Gastrocnemius medialis (tissue), 4 donors: Measurements from ENCODE around the gene FGF1. TPM values are rescaled to one million over a fixed set of nuclear protein-coding genes. Genes with fewer than 3 reads are reported as not detected.

Experiments used
- ATAC-seq, 2 donors: fragments of 150-250 bp; one replicate each; pipeline ENCODE4 v1.9.1; 2016
- DNase-seq, 2 donors: peaks; one replicate each; pipeline ENCODE4 v3.0.0-alpha.2; 2019
- H3K27ac ChIP-seq, 4 donors: fragments of 200-600 bp; sonication (generic); 1 replicate in 1 of 4; 2 replicates in 3 of 4; pipeline ENCODE4 v1.5.1; 2016 to 2018; ENCODE audit warnings: mild to moderate bottlenecking in 2 of 4, moderate library complexity in 1 of 4
- H3K27me3 ChIP-seq, 3 donors: fragments of 200-600 bp; sonication (generic) in 2 of 3; 1 replicate in 1 of 3; 2 replicates in 2 of 3; pipeline versions ENCODE4 v1.5.1 to v1.6.0; 2016 to 2019; ENCODE audit warnings: mild to moderate bottlenecking in 1 of 3, moderate library complexity in 1 of 3
- H3K36me3 ChIP-seq, 2 donors: fragments of 200-600 bp; sonication (generic) in 1 of 2; one replicate each; pipeline ENCODE4 v1.5.1; 2017 to 2018
- H3K4me1 ChIP-seq, 2 donors: fragments of 200-600 bp; sonication (generic) in 1 of 2; one replicate each; pipeline ENCODE4 v1.5.1; 2016 to 2017; ENCODE audit warnings: mild to moderate bottlenecking in 2 of 2
- H3K4me3 ChIP-seq, 4 donors: fragments of 200-600 bp; sonication (generic) in 3 of 4; 1 replicate in 1 of 4; 2 replicates in 3 of 4; pipeline ENCODE4 v1.5.1; 2016 to 2019; ENCODE audit warnings: mild to moderate bottlenecking in 2 of 4
- H3K9me3 ChIP-seq, 3 donors: fragments of 200-600 bp; sonication (generic) in 2 of 3; 1 replicate in 1 of 3; 2 replicates in 2 of 3; pipeline ENCODE4 v1.5.1; 2016 to 2019
- CTCF ChIP-seq, 5 experiments: fragments of 450-650 bp in 3 of 5; fragments of 200-600 bp in 2 of 5; sonication (generic) in 2 of 5; IDR thresholded peaks in 4 of 5; conservative IDR thresholded peaks in 1 of 5; 1 replicate in 4 of 5; 2 replicates in 1 of 5; pipeline ENCODE4 v1.5.1; 2016 to 2019; ENCODE audit warnings: antibody characterized with exemption in 5 of 5, mild to moderate bottlenecking in 3 of 5, moderate library complexity in 3 of 5
- POLR2A ChIP-seq, 2 donors: fragments of 450-650 bp; IDR thresholded peaks; one replicate each; pipeline ENCODE4 v1.6.1; 2017; ENCODE audit warnings: antibody characterized with exemption in 2 of 2, mild to moderate bottlenecking in 2 of 2, moderate library complexity in 2 of 2
- in situ Hi-C, 4 donors: fragments of 200-750 bp; cut with MboI; loops; one replicate each; pipeline versions ENCODE4 v1.15.0 to v1.8.0; 2017; ENCODE audit warnings: low sequenced_read_pairs in 4 of 4
- intact Hi-C: fragments of 100-400 bp; cut with DNase I; formaldehyde crosslinking; loops from one replicate; pipeline ENCODE4 v1.15.1; 2023; ENCODE audit warnings: low total_unique reads
- total RNA-seq, 4 donors: library from RNA; depleted of rRNA; stranded (reverse); fragments of >200 nt; gene quantifications; one replicate each; pipeline versions ENCODE4 v1.1.0 to v1.2.3, GENCODE V29; 2016

FGF1 gene
- total RNA-seq, 4 donors from 2014 or later: 0.41 to 2.1 (median 1.2) TPM

DNA sequence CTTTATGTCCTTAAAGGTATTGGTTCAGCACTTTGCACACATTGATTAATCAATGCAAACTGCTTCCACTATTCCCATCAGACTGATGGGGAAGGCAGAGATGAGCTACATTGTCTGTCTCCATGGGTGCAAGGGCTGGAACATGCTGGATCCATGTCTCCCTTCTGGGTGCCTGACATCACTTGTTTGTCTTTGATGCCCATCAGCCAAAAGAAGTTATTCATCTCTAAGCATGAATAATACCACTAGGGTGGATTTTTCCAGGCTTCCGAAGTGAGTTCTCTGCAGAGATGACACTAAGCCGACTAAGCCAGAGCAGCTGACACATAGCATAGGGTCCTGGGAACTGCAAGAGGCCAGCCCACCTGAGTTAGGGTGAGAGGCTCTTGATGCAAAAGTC lies 8.7 kb downstream of the FGF1 start:
- no peaks in the 10 kb centered on the region for H3K9me3 ChIP-seq
- H3K27ac ChIP-seq: no peak overlapping the region
- in situ Hi-C loops: loop anchor here in 1 of 4 donors (25.0 kb wide), 1 partner anchor 515 kb away; no protein-coding TSS in a partner anchor
- no peak for TF ChIP-seq CTCF (IDR thresholded peaks at IDR 0.05 in 4 of 5, conservative IDR thresholded peaks at IDR 0.05 in 1 of 5)
- no peak for TF ChIP-seq POLR2A (IDR thresholded peaks at IDR 0.05)
- no peaks in the 10 kb centered on the region for H3K36me3 ChIP-seq
- H3K4me1 ChIP-seq: peaks cover 0 to 2% of the 10 kb centered on the region in 2 donors
- DNase-seq (no peak), ATAC-seq (no peak)
- intact Hi-C loops: no loop called here
- H3K4me3 ChIP-seq: no peak overlapping the region
- H3K27me3 ChIP-seq: no peaks in the 10 kb centered on the region

- H3K4me3 ChIP-seq: no peak overlapping the region
- H3K4me1 ChIP-seq: peaks cover 0 to 2% of the 10 kb centered on the region in 2 donors
- no peaks in the 10 kb centered on the region for H3K36me3 ChIP-seq
- DNase-seq (no peak), ATAC-seq (no peak)
- H3K9me3 ChIP-seq: no peaks in the 10 kb centered on the region
- no peak overlapping the region for H3K27ac ChIP-seq
- H3K27me3 ChIP-seq: no peaks in the 10 kb centered on the region
- intact Hi-C loops: no loop called here
- in situ Hi-C loops: loop anchor here in 1 of 4 donors (25.0 kb wide), 1 partner anchor 514 kb away; no protein-coding TSS in a partner anchor
- TF ChIP-seq CTCF (IDR thresholded peaks at IDR 0.05 in 4 of 5, conservative IDR thresholded peaks at IDR 0.05 in 1 of 5): no peak
These were observed 9.6 kb downstream of the FGF1 start for GRCh38 chr5:142676318-142676717.

- peak in 1 of 2 donors; percentile 18 for DNase-seq
- H3K9me3 ChIP-seq: no peaks in the 10 kb centered on the region
- no peaks in the 10 kb centered on the region for H3K36me3 ChIP-seq
- intact Hi-C loops (no loop called here), in situ Hi-C loops (loop anchor here in 1 of 4 donors (25.0 kb wide), 1 partner anchor 512 kb away; no protein-coding TSS in a partner anchor)
- H3K27me3 ChIP-seq: no peaks in the 10 kb centered on the region
- H3K4me3 ChIP-seq: no peak overlapping the region
- H3K4me1 ChIP-seq: peaks cover 0 to 2% of the 10 kb centered on the region in 2 donors
- ATAC-seq: peak; percentile 52 to 75
- TF ChIP-seq CTCF (IDR thresholded peaks at IDR 0.05 in 4 of 5, conservative IDR thresholded peaks at IDR 0.05 in 1 of 5) (no peak), POLR2A (IDR thresholded peaks at IDR 0.05) (no peak)
- H3K27ac ChIP-seq: peak overlapping the region; percentile 54 to 60 (median 60)
These were observed 11.1 kb downstream of the FGF1 start for GRCh38 chr5:142674531-142675469.

DNA sequence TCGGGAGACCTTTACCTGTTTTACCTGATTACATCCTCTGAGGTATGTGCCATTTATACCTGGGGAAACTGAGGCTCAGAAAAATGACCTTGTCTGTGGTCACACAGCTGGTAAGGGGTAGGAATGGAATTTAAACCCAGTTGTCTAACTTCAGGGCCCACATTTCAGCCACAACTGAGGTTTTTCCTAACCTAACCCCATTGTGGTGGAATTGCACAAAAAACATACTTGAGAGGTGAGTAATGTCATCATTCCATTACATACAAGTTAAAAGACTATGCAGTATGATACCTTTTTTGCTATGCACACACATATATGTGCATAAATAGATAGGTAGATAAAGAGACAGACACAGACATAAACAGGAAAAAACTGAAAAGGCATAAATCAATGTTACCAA lies 14.1 kb downstream of the FGF1 start:
- ATAC-seq: no peak
- no peaks in the 10 kb centered on the region for H3K27me3 ChIP-seq
- DNase-seq: no peak
- no peaks in the 10 kb centered on the region for H3K36me3 ChIP-seq
- no peak overlapping the region for H3K4me3 ChIP-seq
- in situ Hi-C loops (no loop called here), intact Hi-C loops (no loop called here)
- H3K9me3 ChIP-seq: no peaks in the 10 kb centered on the region
- TF ChIP-seq POLR2A (IDR thresholded peaks at IDR 0.05): no peak
- no peak for TF ChIP-seq CTCF (IDR thresholded peaks at IDR 0.05 in 4 of 5, conservative IDR thresholded peaks at IDR 0.05 in 1 of 5)
- H3K4me1 ChIP-seq: peaks cover 0 to 2% of the 10 kb centered on the region in 2 donors
- no peak overlapping the region for H3K27ac ChIP-seq
